ENCODE data around the gene NUCKS1. TPM values are rescaled to one million over a fixed set of nuclear protein-coding genes. Genes with fewer than 3 reads are reported as not detected.
A peak's percentile ranks its signal among the peaks of the same experiment; 100 is the strongest.

Gene NUCKS1
- total RNA-seq, 1 donor from 2014 or later: 124 TPM

DNA sequence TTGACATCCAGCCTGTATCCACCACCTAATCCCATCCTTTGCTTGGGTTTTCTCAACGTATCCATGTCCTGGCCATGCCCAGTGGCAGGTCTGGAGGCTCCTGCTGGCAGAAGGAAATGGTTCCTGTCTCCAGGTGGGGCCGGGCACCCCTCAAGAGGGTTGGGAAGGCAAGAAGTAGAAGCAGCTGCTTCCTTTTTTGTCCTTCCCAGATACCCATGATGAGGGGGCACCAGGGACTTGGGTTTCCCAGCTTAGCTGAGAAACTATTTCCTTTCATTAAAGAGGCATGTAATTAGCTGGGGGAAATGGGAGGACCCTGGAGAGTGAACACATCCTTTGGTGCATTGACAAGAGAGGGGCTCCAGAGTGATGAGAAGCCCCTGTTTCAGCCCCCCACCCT lies 48.6 kb downstream of the NUCKS1 start:
- no peaks in the 10 kb centered on the region for H3K36me3 Mint-ChIP-seq (ENCODE audit: unreplicated experiment)
- no peak for DNase-seq
- peaks cover 3% of the 10 kb centered on the region for H3K4me1 Mint-ChIP-seq (ENCODE audit: low read depth, unreplicated experiment)
- no peak overlapping the region for H3K27ac Mint-ChIP-seq (ENCODE audit: unreplicated experiment)
- TF ChIP-seq CTCF (IDR thresholded peaks at IDR 0.05; ENCODE audit: partially characterized antibody, unreplicated experiment): no peak
- H3K9me3 Mint-ChIP-seq (ENCODE audit: unreplicated experiment): no peaks in the 10 kb centered on the region
- H3K4me3 Mint-ChIP-seq (ENCODE audit: unreplicated experiment): no peak overlapping the region
- H3K27me3 Mint-ChIP-seq (ENCODE audit: unreplicated experiment): peaks cover 6% of the 10 kb centered on the region

GRCh38 chr1:205700865-205701401 lies 49.0 kb downstream of the NUCKS1 start:
- Mint-ChIP-seq H3K4me3 (ENCODE audit: unreplicated experiment) (no peak overlapping the region), H3K27me3 (ENCODE audit: unreplicated experiment) (peaks cover 6% of the 10 kb centered on the region), H3K9me3 (ENCODE audit: unreplicated experiment) (no peaks in the 10 kb centered on the region), H3K4me1 (ENCODE audit: low read depth, unreplicated experiment) (peaks cover 3% of the 10 kb centered on the region), H3K27ac (ENCODE audit: unreplicated experiment) (no peak overlapping the region), H3K36me3 (ENCODE audit: unreplicated experiment) (no peaks in the 10 kb centered on the region)
- no peak for DNase-seq
- no peak for TF ChIP-seq CTCF (IDR thresholded peaks at IDR 0.05; ENCODE audit: partially characterized antibody, unreplicated experiment)

DNA sequence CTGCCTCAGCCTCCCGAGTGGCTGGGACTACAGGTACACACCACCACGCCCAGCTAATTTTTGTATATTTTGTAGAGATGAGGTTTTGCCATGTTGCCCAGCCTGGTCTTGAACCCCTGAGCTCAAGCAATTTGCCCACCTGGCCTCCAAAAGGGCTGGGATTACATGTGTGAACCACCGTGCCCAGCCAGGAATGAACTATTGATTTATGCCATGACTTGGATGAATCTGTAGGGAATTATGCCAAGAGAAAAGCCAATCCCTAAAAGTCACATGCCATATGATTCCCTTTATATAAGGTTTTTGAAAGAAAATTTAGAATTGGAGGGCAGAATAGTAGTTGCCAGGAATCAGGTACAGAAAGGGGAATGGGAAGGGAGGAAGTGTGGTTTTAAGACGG lies 50.6 kb downstream of the NUCKS1 start:
- Mint-ChIP-seq H3K9me3 (ENCODE audit: unreplicated experiment) (no peaks in the 10 kb centered on the region), H3K4me1 (ENCODE audit: low read depth, unreplicated experiment) (peaks cover 3% of the 10 kb centered on the region), H3K4me3 (ENCODE audit: unreplicated experiment) (no peak overlapping the region), H3K27ac (ENCODE audit: unreplicated experiment) (no peak overlapping the region), H3K36me3 (ENCODE audit: unreplicated experiment) (no peaks in the 10 kb centered on the region), H3K27me3 (ENCODE audit: unreplicated experiment) (peaks cover 6% of the 10 kb centered on the region)
- DNase-seq: no peak
- no peak for TF ChIP-seq CTCF (IDR thresholded peaks at IDR 0.05; ENCODE audit: partially characterized antibody, unreplicated experiment)

GRCh38 chr1:205698921-205699320 lies 51.1 kb downstream of the NUCKS1 start:
- Mint-ChIP-seq H3K9me3 (ENCODE audit: unreplicated experiment) (no peaks in the 10 kb centered on the region), H3K27ac (ENCODE audit: unreplicated experiment) (no peak overlapping the region), H3K27me3 (ENCODE audit: unreplicated experiment) (peaks cover 6% of the 10 kb centered on the region), H3K36me3 (ENCODE audit: unreplicated experiment) (no peaks in the 10 kb centered on the region), H3K4me1 (ENCODE audit: low read depth, unreplicated experiment) (peaks cover 3% of the 10 kb centered on the region), H3K4me3 (ENCODE audit: unreplicated experiment) (no peak overlapping the region)
- TF ChIP-seq CTCF (IDR thresholded peaks at IDR 0.05; ENCODE audit: partially characterized antibody, unreplicated experiment): no peak
- no peak for DNase-seq

DNA sequence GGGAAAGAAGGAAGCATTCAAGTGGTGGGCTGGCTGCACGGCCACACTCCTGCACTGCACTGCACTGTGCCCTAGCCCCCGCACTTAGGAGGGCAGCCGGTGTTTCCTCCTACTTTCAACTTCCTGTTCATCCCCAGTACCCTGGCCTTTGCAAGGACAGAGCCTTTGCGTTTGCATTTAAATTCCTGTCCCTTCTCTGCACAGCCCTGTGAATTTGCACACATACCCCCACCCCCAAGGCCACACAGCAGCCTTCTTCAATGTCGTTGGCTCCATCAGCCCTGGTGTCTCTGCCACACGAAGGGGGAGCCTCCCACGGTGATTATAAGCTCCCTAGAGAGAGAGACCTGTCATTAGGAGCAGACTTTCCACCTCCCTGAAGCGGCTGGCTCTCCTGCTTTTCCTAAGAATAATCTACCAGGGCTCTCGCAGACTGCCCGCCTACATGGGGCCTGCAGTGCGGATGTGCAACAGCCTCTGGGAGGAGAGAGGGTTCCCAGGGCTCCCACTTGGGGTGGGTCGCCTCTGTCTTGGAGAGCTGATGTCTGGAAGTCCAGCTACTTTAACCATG lies 56.5 kb downstream of the NUCKS1 start:
- Mint-ChIP-seq H3K27me3 (ENCODE audit: unreplicated experiment) (peaks cover 6% of the 10 kb centered on the region), H3K9me3 (ENCODE audit: unreplicated experiment) (no peaks in the 10 kb centered on the region), H3K4me1 (ENCODE audit: low read depth, unreplicated experiment) (peaks cover 4% of the 10 kb centered on the region), H3K27ac (ENCODE audit: unreplicated experiment) (no peak overlapping the region), H3K4me3 (ENCODE audit: unreplicated experiment) (peak overlapping the region; percentile 12), H3K36me3 (ENCODE audit: unreplicated experiment) (no peaks in the 10 kb centered on the region)
- TF ChIP-seq CTCF (IDR thresholded peaks at IDR 0.05; ENCODE audit: partially characterized antibody, unreplicated experiment): no peak
- DNase-seq: no peak
